Omental fat pad (tissue), 4 donors: ENCODE results near the gene KNDC1. TPM values are rescaled to one million over a fixed set of nuclear protein-coding genes. Genes with fewer than 3 reads are reported as not detected.

Experiments
- ATAC-seq: fragments of 150-250 bp; one replicate; pipeline ENCODE4 v1.9.1; 2016; ENCODE audit warnings: mild to moderate bottlenecking, moderate library complexity; ENCODE audit not compliant: low FRiP score
- DNase-seq: peaks from one replicate; pipeline ENCODE4 v3.0.0-alpha.2; 2019; ENCODE audit warnings: low spot score
- CTCF ChIP-seq, 3 donors: fragments of 450-650 bp; IDR thresholded peaks; one replicate each; pipeline ENCODE4 v1.5.1; 2016 to 2017; ENCODE audit warnings: antibody characterized with exemption in 3 of 3, mild to moderate bottlenecking in 3 of 3, moderate library complexity in 2 of 3
- total RNA-seq, 4 donors: library from RNA; depleted of rRNA; stranded (reverse); fragments of >200 nt; gene quantifications; one replicate each; pipeline ENCODE4 v1.1.0, GENCODE V29; 2016

The KNDC1 gene
- total RNA-seq, 4 donors from 2014 or later = 0.16 to 7.7 (median 1.7) TPM

- TF ChIP-seq CTCF (IDR thresholded peaks at IDR 0.05) = no peak
- no peak for DNase-seq
- no peak for ATAC-seq
Measured at GRCh38 chr10:133239990-133240389, 80.0 kb downstream of the KNDC1 start.

DNA sequence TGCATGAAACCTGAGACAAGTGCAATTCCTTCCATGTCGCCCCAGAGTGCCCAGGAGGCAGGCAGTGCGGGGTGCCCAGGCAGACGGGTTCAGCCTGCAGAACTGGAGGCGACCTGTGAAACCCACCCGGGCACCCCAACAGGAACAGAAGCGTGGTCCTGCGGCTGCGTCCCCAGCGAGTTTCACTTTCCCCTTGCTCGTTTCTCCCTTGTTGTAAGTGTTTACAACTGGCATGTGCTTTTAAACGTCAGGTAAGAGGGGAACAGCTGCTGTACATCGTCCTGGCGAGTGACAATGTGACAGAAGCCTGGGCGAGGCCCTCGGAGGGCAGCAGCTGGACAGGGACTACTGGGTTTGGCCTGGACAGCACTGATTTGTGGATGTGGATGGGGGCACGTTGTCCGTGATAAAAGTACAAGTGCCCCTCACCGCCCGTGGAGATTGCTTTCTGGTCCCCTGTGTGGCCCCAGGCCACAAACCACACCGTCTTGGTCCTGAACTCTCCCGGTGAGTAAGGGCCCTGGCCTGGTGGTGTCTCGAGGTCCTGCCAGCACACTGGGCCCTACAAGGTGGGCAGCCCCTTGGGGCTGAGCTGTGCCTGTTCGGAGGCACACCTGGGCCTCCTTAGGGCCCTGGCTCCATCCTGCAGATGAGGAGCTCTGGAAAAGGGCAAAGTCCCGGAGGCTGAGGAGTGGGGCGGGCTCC is 81.6 kb downstream of the KNDC1 start:
- DNase-seq (no peak), ATAC-seq (no peak)
- no peak for TF ChIP-seq CTCF (IDR thresholded peaks at IDR 0.05)

DNA sequence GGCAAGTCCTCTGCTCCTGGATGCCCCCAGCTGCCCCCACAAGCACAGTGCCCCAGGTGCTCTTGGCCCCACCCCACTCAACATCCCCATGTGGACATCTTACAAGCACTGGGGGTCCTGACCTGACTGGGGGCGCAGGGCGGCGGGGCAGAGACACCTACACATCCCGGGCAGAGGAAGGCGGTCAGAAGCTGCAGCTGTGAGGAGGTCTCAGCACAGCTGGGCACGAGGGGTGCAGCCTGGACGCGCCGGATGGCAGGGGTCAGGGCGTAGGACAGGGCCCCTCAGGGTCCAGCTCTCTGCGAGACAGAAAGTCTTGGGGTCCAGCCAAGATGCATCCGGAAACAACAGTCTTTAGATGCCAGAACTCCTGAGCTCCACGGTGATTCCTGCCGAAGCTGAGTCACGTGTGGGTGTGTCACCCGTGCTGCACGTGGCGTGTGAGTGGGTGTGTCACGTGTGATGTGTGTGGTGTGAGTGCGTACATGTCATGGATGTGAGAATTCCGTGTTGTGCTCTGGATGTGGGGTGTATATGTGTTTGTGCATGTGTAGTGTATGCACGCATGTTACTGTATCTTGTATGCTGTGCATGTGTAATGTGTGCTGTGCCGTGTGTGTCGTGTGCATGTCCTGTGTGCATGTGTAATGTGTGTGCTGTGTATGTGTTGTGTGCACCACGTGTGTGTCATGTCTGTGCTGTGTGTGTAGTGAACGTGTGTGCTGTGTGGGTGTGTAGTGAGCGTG is 82.8 kb downstream of the KNDC1 start:
- DNase-seq (no peak), ATAC-seq (no peak)
- no peak for TF ChIP-seq CTCF (IDR thresholded peaks at IDR 0.05)

DNA sequence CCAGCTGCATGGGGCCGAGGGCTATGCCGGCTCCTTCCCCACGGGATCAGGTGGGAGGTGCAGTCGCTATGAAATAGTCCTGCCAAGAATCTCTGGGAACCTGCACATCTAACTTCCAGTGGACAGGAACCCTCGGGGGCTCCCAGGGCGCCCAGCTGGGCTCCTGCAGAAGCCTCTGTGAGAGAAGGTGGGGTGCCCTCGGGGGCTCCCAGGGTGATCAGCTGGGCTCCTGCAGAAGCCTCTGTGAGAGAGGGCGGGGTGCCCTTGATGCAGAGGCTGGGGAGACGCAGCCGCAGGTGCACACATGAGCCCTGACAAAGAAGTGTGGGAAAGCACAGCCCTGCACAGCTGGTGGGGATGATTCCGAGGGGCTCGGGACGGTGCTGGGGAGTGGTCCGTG is 83.6 kb downstream of the KNDC1 start:
- ATAC-seq (no peak), DNase-seq (no peak)
- no peak for TF ChIP-seq CTCF (IDR thresholded peaks at IDR 0.05)

- no peak for TF ChIP-seq CTCF (IDR thresholded peaks at IDR 0.05)
- no peak for DNase-seq
- no peak for ATAC-seq
Measured at GRCh38 chr10:133245439-133246235, 85.6 kb downstream of the KNDC1 start.

GRCh38 chr10:133246236-133246626 is 86.2 kb downstream of the KNDC1 start:
- no peak for TF ChIP-seq CTCF (IDR thresholded peaks at IDR 0.05)
- ATAC-seq (no peak), DNase-seq (no peak)
